GM20431 (cell line): ENCODE data around the gene SPRR1A.

Experiments used
- in situ Hi-C: fragments of 300-500 bp; cut with MseI, MboI; formaldehyde crosslinking; loops from one replicate; pipeline ENCODE4 v1.15.0; 2020; ENCODE audit warnings: low sequenced_read_pairs; ENCODE audit not compliant: unreplicated experiment

The SPRR1A gene

GRCh38 chr1:152983743-152984142 lies at the start of gene SPRR1A:
TSS of gene SPRR1A (plus strand) at chr1:152984081. CDS start at chr1:152985231, 1,150 bp downstream.
- in situ Hi-C loops = no loop called here

GRCh38 chr1:152940614-152941013 lies 43.3 kb upstream of the SPRR1A start:
- in situ Hi-C loops = no loop called here

GRCh38 chr1:152941037-152941711 lies 42.7 kb upstream of the SPRR1A start:
- in situ Hi-C loops = no loop called here

- in situ Hi-C loops = no loop called here
Observed at GRCh38 chr1:152942161-152942560, 41.7 kb upstream of the SPRR1A start.

GRCh38 chr1:152946248-152946647 lies 37.6 kb upstream of the SPRR1A start:
- in situ Hi-C loops = no loop called here

- in situ Hi-C loops = no loop called here
Observed at GRCh38 chr1:152946651-152947256, 37.1 kb upstream of the SPRR1A start, which contains the start of gene SPRR5. TSS of gene SPRR5 (plus strand) at chr1:152947206. CDS start at chr1:152948555, 1,349 bp downstream.

- in situ Hi-C loops = no loop called here
Observed at GRCh38 chr1:152951711-152952110, 32.2 kb upstream of the SPRR1A start.

GRCh38 chr1:152953761-152954160 lies 30.1 kb upstream of the SPRR1A start:
- in situ Hi-C loops = no loop called here

GRCh38 chr1:152954436-152954835 lies 29.4 kb upstream of the SPRR1A start:
- in situ Hi-C loops = no loop called here

GRCh38 chr1:152957561-152957960 lies 26.3 kb upstream of the SPRR1A start:
- in situ Hi-C loops = no loop called here

- in situ Hi-C loops = no loop called here
Observed at GRCh38 chr1:152959273-152959672, 24.6 kb upstream of the SPRR1A start.

GRCh38 chr1:152959801-152960451 lies 24.0 kb upstream of the SPRR1A start:
- in situ Hi-C loops = no loop called here

- in situ Hi-C loops = no loop called here
Observed at GRCh38 chr1:152960452-152961044, 23.3 kb upstream of the SPRR1A start.

- in situ Hi-C loops = no loop called here
Observed at GRCh38 chr1:152961226-152961891, 22.5 kb upstream of the SPRR1A start.

- in situ Hi-C loops = no loop called here
Observed at GRCh38 chr1:152962876-152963415, 20.9 kb upstream of the SPRR1A start.

GRCh38 chr1:152964536-152964935 lies 19.3 kb upstream of the SPRR1A start:
- in situ Hi-C loops = no loop called here

GRCh38 chr1:152965853-152966252 lies 18.0 kb upstream of the SPRR1A start:
- in situ Hi-C loops = no loop called here

- in situ Hi-C loops = no loop called here
Observed at GRCh38 chr1:152967201-152967600, 16.7 kb upstream of the SPRR1A start.

GRCh38 chr1:152968248-152968647 lies 15.6 kb upstream of the SPRR1A start:
- in situ Hi-C loops = no loop called here

- in situ Hi-C loops = no loop called here
Observed at GRCh38 chr1:152969036-152969435, 14.8 kb upstream of the SPRR1A start.
